Liver (tissue), 9 donors: ENCODE results near the gene CDHR2. TPM values are rescaled to one million over a fixed set of nuclear protein-coding genes. Genes with fewer than 3 reads are reported as not detected.

Source experiments
- DNase-seq: peaks from one replicate; pipeline ENCODE4 v3.0.0-alpha.2; 2017; ENCODE audit warnings: low spot score
- H3K27ac ChIP-seq, 2 donors: one replicate each; pipeline ENCODE4 v1.7.0; 2013; ENCODE audit warnings: inconsistent platforms in 2 of 2, low read length in 2 of 2, control low read depth in 1 of 2, low read depth in 1 of 2, mild to moderate bottlenecking in 1 of 2
- H3K27me3 ChIP-seq, 4 donors: one replicate each; pipeline versions ENCODE4 v1.6.1 to v1.7.0; 2013; ENCODE audit warnings: low read length in 3 of 4, inconsistent platforms in 1 of 4, mild to moderate bottlenecking in 1 of 4, moderate library complexity in 1 of 4; ENCODE audit not compliant: control insufficient read depth in 4 of 4, insufficient read depth in 4 of 4
- H3K36me3 ChIP-seq, 4 donors: one replicate each; pipeline versions ENCODE4 v1.6.1 to v1.7.0; 2013; ENCODE audit warnings: low read length in 3 of 4, mild to moderate bottlenecking in 3 of 4, low read depth in 1 of 4, moderate library complexity in 1 of 4; ENCODE audit not compliant: control insufficient read depth in 4 of 4, insufficient read depth in 3 of 4
- H3K4me1 ChIP-seq, 4 donors: one replicate each; pipeline versions ENCODE4 v1.6.1 to v1.7.0; 2013; ENCODE audit warnings: low read length in 3 of 4, mild to moderate bottlenecking in 3 of 4, moderate library complexity in 1 of 4; ENCODE audit not compliant: control insufficient read depth in 4 of 4, insufficient read depth in 4 of 4
- H3K4me3 ChIP-seq, 3 donors: one replicate each; pipeline versions ENCODE4 v1.6.1 to v1.7.0; 2013; ENCODE audit warnings: low read length in 3 of 3, control low read depth in 1 of 3, low read depth in 1 of 3, mild to moderate bottlenecking in 1 of 3
- H3K9ac ChIP-seq, 2 donors: one replicate each; pipeline ENCODE4 v1.7.0; 2013; ENCODE audit warnings: low read length in 2 of 2, mild to moderate bottlenecking in 2 of 2, moderate library complexity in 2 of 2, control low read depth in 1 of 2, low read depth in 1 of 2
- H3K9me3 ChIP-seq, 4 donors: one replicate each; pipeline versions ENCODE4 v1.6.1 to v1.7.0; 2013; ENCODE audit warnings: low read length in 3 of 4; ENCODE audit not compliant: control insufficient read depth in 4 of 4
- EGR1 ChIP-seq, 2 donors: IDR thresholded peaks; 2 replicates each; pipeline ENCODE4 v1.6.1; 2016 to 2018; ENCODE audit warnings: antibody characterized with exemption in 2 of 2, low read depth in 2 of 2
- FOXA1 ChIP-seq: IDR thresholded peaks from 2 replicates; pipeline ENCODE4 v1.6.1; 2016; ENCODE audit warnings: antibody characterized with exemption
- FOXA2 ChIP-seq: IDR thresholded peaks from 2 replicates; pipeline ENCODE4 v1.6.1; 2016; ENCODE audit warnings: antibody characterized with exemption
- GABPA ChIP-seq, 2 donors: IDR thresholded peaks in 1 of 2; conservative IDR thresholded peaks in 1 of 2; 2 replicates each; pipeline ENCODE4 v1.6.1; 2016; ENCODE audit warnings: antibody characterized with exemption in 2 of 2, mild to moderate bottlenecking in 1 of 2, moderate library complexity in 1 of 2
- HNF4A ChIP-seq, 2 donors: conservative IDR thresholded peaks; 2 replicates each; pipeline ENCODE4 v1.6.1; 2016; ENCODE audit warnings: antibody characterized with exemption in 2 of 2, mild to moderate bottlenecking in 2 of 2
- HNF4G ChIP-seq: IDR thresholded peaks from 2 replicates; pipeline ENCODE4 v1.6.1; 2016; ENCODE audit warnings: antibody characterized with exemption
- JUND ChIP-seq, 2 donors: IDR thresholded peaks; 2 replicates each; pipeline ENCODE4 v1.6.1; 2016; ENCODE audit warnings: antibody characterized with exemption in 2 of 2
- NR2F2 ChIP-seq: IDR thresholded peaks from 2 replicates; pipeline ENCODE4 v1.6.1; 2016; ENCODE audit warnings: antibody characterized with exemption
- RAD21 ChIP-seq, 2 donors: IDR thresholded peaks; 2 replicates each; pipeline ENCODE4 v1.6.1; 2016; ENCODE audit warnings: antibody characterized with exemption in 2 of 2, mild to moderate bottlenecking in 2 of 2
- RXRA ChIP-seq, 2 donors: IDR thresholded peaks; 2 replicates each; pipeline ENCODE4 v1.6.1; 2017 to 2018; ENCODE audit warnings: antibody characterized with exemption in 2 of 2, mild to moderate bottlenecking in 1 of 2
- SP1 ChIP-seq: IDR thresholded peaks from 2 replicates; pipeline ENCODE4 v1.6.1; 2018; ENCODE audit warnings: antibody characterized with exemption, mild to moderate bottlenecking
- TAF1 ChIP-seq: conservative IDR thresholded peaks from 2 replicates; pipeline ENCODE4 v1.6.1; 2016; ENCODE audit warnings: antibody characterized with exemption, mild to moderate bottlenecking
- YY1 ChIP-seq: IDR thresholded peaks from 2 replicates; pipeline ENCODE4 v1.6.1; 2016; ENCODE audit warnings: antibody characterized with exemption, mild to moderate bottlenecking
- WGBS: extraction: QIAGEN DNeasy Blood & Tissue Kit; methylation state at CpG from one replicate; pipeline ENCODE4 v1.1.7; 2013; 5-methylcytosine and 5-hydroxymethylcytosine counted together
- polyA plus RNA-seq, 2 donors: library from polyadenylated mRNA; stranded (reverse) in 1 of 2; unstranded in 1 of 2; fragments of 200-250 nt in 1 of 2; fragments of >200 nt in 1 of 2; fragmentation: Nextera tagmentation in 1 of 2; extraction: Ambion mirVana in 1 of 2; gene quantifications; one replicate each; pipeline versions ENCODE4 v1.2.1 to v1.2.3, GENCODE V29; 2013 to 2015
- total RNA-seq, 2 donors: library from RNA; depleted of rRNA; stranded (reverse); fragments of >200 nt; gene quantifications; one replicate each; pipeline ENCODE4 v1.2.3, GENCODE V29; 2014
- TF ChIP-seq, protein P1 (sequence below): IDR thresholded peaks from 2 replicates; pipeline ENCODE4 v1.6.1; 2016; ENCODE audit warnings: antibody characterized with exemption
- TF ChIP-seq, protein P2 (sequence below): IDR thresholded peaks from 2 replicates; pipeline ENCODE4 v1.6.1; 2016; ENCODE audit warnings: antibody characterized with exemption
- TF ChIP-seq, protein P3 (sequence below): IDR thresholded peaks from 2 replicates; pipeline ENCODE4 v1.6.1; 2016; ENCODE audit warnings: antibody characterized with exemption, mild to moderate bottlenecking
- TF ChIP-seq, protein P4 (sequence below): fragments of 150-350 bp; IDR thresholded peaks from 2 replicates; pipeline ENCODE4 v1.5.1; 2017; ENCODE audit warnings: improper control_type of control experiment, low read depth, low read length; ENCODE audit not compliant: missing input control
- TF ChIP-seq, protein P5 (sequence below): IDR thresholded peaks from 2 replicates; pipeline ENCODE4 v1.6.1; 2016; ENCODE audit warnings: antibody characterized with exemption
- donor health status: healthy.
- donor health status: healthy.
- donor health status: healthy.
- donor health status: healthy.
- donor health status: healthy.

CDHR2 gene
- total and polyA plus RNA-seq, 4 donors = 8.8 to 23.8 (median 16.6) TPM

DNA sequence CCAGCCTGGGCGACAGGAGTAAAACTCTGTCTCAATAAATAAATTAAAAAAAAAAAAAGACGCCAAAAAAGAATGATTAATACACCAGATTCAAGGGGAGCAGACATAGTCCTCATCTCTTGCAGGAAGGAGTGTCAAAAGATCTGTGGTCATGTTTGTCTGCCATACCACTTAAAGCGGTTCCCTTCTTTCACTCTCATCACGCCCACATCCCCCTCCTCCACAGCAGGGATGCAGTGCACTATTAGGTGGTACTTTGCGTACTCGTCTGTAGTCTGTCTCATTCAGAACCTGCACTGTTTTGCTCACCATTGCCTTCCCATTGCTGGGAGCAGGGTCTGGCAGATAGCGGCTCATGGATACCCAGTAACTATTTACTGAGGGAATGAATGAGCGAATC is 11.2 kb downstream of the CDHR2 start:
- H3K27me3 ChIP-seq = no peaks in the 10 kb centered on the region
- H3K9me3 ChIP-seq = no peaks in the 10 kb centered on the region
- TF ChIP-seq RXRA (IDR thresholded peaks at IDR 0.05) (no peak), SP1 (no peak), JUND (IDR thresholded peaks at IDR 0.05) (no peak), HNF4A (conservative IDR thresholded peaks at IDR 0.05) (no peak), GABPA (IDR thresholded peaks at IDR 0.05 in 1 of 2, conservative IDR thresholded peaks at IDR 0.05 in 1 of 2) (no peak), HNF4G (no peak), RAD21 (IDR thresholded peaks at IDR 0.05) (no peak), FOXA1 (no peak), YY1 (no peak), TAF1 (no peak), FOXA2 (no peak), EGR1 (IDR thresholded peaks at IDR 0.05; ENCODE audit: low read depth in 2 of 2) (no peak), NR2F2 (no peak)
- TF ChIP-seq, protein P1, sequence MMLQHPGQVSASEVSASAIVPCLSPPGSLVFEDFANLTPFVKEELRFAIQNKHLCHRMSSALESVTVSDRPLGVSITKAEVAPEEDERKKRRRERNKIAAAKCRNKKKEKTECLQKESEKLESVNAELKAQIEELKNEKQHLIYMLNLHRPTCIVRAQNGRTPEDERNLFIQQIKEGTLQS = no peak
- TF ChIP-seq, protein P2, sequence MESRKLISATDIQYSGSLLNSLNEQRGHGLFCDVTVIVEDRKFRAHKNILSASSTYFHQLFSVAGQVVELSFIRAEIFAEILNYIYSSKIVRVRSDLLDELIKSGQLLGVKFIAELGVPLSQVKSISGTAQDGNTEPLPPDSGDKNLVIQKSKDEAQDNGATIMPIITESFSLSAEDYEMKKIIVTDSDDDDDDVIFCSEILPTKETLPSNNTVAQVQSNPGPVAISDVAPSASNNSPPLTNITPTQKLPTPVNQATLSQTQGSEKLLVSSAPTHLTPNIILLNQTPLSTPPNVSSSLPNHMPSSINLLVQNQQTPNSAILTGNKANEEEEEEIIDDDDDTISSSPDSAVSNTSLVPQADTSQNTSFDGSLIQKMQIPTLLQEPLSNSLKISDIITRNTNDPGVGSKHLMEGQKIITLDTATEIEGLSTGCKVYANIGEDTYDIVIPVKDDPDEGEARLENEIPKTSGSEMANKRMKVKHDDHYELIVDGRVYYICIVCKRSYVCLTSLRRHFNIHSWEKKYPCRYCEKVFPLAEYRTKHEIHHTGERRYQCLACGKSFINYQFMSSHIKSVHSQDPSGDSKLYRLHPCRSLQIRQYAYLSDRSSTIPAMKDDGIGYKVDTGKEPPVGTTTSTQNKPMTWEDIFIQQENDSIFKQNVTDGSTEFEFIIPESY = no peak
- TF ChIP-seq, protein P3, sequence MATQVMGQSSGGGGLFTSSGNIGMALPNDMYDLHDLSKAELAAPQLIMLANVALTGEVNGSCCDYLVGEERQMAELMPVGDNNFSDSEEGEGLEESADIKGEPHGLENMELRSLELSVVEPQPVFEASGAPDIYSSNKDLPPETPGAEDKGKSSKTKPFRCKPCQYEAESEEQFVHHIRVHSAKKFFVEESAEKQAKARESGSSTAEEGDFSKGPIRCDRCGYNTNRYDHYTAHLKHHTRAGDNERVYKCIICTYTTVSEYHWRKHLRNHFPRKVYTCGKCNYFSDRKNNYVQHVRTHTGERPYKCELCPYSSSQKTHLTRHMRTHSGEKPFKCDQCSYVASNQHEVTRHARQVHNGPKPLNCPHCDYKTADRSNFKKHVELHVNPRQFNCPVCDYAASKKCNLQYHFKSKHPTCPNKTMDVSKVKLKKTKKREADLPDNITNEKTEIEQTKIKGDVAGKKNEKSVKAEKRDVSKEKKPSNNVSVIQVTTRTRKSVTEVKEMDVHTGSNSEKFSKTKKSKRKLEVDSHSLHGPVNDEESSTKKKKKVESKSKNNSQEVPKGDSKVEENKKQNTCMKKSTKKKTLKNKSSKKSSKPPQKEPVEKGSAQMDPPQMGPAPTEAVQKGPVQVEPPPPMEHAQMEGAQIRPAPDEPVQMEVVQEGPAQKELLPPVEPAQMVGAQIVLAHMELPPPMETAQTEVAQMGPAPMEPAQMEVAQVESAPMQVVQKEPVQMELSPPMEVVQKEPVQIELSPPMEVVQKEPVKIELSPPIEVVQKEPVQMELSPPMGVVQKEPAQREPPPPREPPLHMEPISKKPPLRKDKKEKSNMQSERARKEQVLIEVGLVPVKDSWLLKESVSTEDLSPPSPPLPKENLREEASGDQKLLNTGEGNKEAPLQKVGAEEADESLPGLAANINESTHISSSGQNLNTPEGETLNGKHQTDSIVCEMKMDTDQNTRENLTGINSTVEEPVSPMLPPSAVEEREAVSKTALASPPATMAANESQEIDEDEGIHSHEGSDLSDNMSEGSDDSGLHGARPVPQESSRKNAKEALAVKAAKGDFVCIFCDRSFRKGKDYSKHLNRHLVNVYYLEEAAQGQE = no peak
- TF ChIP-seq, protein P4, sequence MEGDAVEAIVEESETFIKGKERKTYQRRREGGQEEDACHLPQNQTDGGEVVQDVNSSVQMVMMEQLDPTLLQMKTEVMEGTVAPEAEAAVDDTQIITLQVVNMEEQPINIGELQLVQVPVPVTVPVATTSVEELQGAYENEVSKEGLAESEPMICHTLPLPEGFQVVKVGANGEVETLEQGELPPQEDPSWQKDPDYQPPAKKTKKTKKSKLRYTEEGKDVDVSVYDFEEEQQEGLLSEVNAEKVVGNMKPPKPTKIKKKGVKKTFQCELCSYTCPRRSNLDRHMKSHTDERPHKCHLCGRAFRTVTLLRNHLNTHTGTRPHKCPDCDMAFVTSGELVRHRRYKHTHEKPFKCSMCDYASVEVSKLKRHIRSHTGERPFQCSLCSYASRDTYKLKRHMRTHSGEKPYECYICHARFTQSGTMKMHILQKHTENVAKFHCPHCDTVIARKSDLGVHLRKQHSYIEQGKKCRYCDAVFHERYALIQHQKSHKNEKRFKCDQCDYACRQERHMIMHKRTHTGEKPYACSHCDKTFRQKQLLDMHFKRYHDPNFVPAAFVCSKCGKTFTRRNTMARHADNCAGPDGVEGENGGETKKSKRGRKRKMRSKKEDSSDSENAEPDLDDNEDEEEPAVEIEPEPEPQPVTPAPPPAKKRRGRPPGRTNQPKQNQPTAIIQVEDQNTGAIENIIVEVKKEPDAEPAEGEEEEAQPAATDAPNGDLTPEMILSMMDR = no peak
- TF ChIP-seq, protein P5, sequence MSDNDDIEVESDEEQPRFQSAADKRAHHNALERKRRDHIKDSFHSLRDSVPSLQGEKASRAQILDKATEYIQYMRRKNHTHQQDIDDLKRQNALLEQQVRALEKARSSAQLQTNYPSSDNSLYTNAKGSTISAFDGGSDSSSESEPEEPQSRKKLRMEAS = no peak
- no peak overlapping the region for H3K9ac ChIP-seq
- WGBS = 76% methylated on average over 8 of the region's 8 CpGs
- no peaks in the 10 kb centered on the region for H3K36me3 ChIP-seq
- H3K4me3 ChIP-seq = no peak overlapping the region
- DNase-seq = no peak
- no peak overlapping the region for H3K27ac ChIP-seq
- no peaks in the 10 kb centered on the region for H3K4me1 ChIP-seq
